DOHH2 (cell line): Measurements from ENCODE around the gene SLC1A2.

ENCODE experiments used
- H3F3A ChIP-seq: fragments of 200-600 bp; sonication (generic), shearing (Covaris generic); 2 replicates; pipeline ENCODE4 v1.6.0; 2016; ENCODE audit warnings: antibody characterized with exemption, mild to moderate bottlenecking; ENCODE audit not compliant: control insufficient read depth, insufficient read depth
- H3K27ac ChIP-seq: fragments of 200-600 bp; sonication (generic); 2 replicates; pipeline ENCODE4 v1.5.1; 2014; ENCODE audit warnings: low read depth, mild to moderate bottlenecking, low read length, moderate library complexity
- H3K27me3 ChIP-seq: fragments of 200-600 bp; sonication (generic); 2 replicates; pipeline ENCODE4 v1.6.1; 2014; ENCODE audit warnings: mild to moderate bottlenecking, low read length, mixed read lengths; ENCODE audit not compliant: control insufficient read depth
- H3K36me3 ChIP-seq: fragments of 200-600 bp; sonication (generic); 2 replicates; pipeline ENCODE4 v1.6.1; 2014; ENCODE audit warnings: mild to moderate bottlenecking, low read length, moderate library complexity, mixed read lengths; ENCODE audit not compliant: control insufficient read depth
- H3K4me1 ChIP-seq: fragments of 200-600 bp; sonication (generic); 2 replicates; pipeline ENCODE4 v1.6.1; 2014; ENCODE audit warnings: mild to moderate bottlenecking, low read length, mixed read lengths; ENCODE audit not compliant: control insufficient read depth
- H3K4me2 ChIP-seq: fragments of 200-600 bp; sonication (generic); 2 replicates; pipeline ENCODE4 v1.6.0; 2014; ENCODE audit warnings: mild to moderate bottlenecking, low read length, moderate library complexity
- H3K4me3 ChIP-seq: fragments of 200-600 bp; sonication (generic); 2 replicates; pipeline ENCODE4 v1.5.1; 2014; ENCODE audit warnings: mild to moderate bottlenecking, low read length, mixed read lengths
- H3K79me2 ChIP-seq: fragments of 200-600 bp; sonication (generic); 2 replicates; pipeline ENCODE4 v1.6.1; 2014; ENCODE audit warnings: mild to moderate bottlenecking, low read length, mixed read lengths; ENCODE audit not compliant: control insufficient read depth
- H3K9me2 ChIP-seq: fragments of 200-600 bp; sonication (generic); replicated peaks from 2 replicates; pipeline ENCODE4 v1.6.1; 2014; ENCODE audit warnings: mild to moderate bottlenecking, low read length, mixed read lengths; ENCODE audit not compliant: control insufficient read depth
- H3K9me3 ChIP-seq: fragments of 200-600 bp; sonication (generic); 2 replicates; pipeline ENCODE4 v1.6.1; 2014; ENCODE audit warnings: antibody characterized with exemption, low read length, mixed read lengths; ENCODE audit not compliant: control insufficient read depth, insufficient read depth
- H4K20me1 ChIP-seq: fragments of 200-600 bp; sonication (generic); 2 replicates; pipeline ENCODE4 v1.6.0; 2014; ENCODE audit warnings: low read depth, mild to moderate bottlenecking, antibody characterized with exemption, low read length, moderate library complexity; ENCODE audit not compliant: control insufficient read depth, insufficient read depth
- EZH2phosphoT487 ChIP-seq: fragments of 200-600 bp; sonication (generic); IDR thresholded peaks from 2 replicates; pipeline ENCODE4 v1.6.1; 2017; ENCODE audit warnings: borderline replicate concordance, mild to moderate bottlenecking, antibody characterized with exemption, low read length, moderate library complexity, mixed read lengths
- TF ChIP-seq, protein P1 (sequence below): fragments of 200-600 bp; sonication (generic); IDR thresholded peaks from one replicate; pipeline ENCODE4 v1.5.1; 2014; ENCODE audit warnings: antibody characterized with exemption, mild to moderate bottlenecking, low read depth, low read length; ENCODE audit not compliant: poor library complexity, severe bottlenecking

Gene SLC1A2

DNA sequence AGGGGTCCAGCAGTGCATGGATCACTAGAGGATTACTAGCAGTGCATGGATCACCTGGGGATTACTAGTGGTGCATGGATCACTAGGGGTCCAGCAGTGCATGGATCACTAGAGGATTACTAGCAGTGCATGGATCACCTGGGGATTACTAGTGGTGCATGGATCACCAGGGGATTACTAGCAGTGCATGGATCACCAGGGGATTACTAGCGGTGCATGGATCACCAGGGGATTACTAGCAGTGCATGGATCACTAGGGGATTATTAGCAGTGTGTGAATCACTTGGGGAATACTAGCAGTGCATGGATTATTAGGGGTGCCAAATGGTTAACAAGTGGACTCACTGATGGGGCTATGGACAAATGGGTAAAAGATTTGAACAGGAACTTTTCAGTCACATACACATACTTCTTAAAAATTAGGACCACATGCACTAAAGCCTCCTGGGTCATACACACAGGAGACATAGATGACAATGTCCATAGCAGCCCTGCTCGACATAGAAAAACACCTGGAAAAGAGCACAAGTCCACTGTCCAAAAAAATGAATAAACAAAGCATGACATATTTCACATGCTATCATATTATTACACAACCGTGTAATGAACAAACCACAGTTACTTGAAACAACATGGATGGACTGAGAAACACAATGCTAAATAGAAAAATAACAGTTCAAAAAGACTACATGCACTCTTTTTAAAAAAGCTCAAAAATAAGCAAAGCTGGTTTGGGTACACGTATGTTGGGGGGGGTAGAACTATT is 170.6 kb downstream of the SLC1A2 start:
- TF ChIP-seq EZH2phosphoT487, result no peak
- TF ChIP-seq, protein P1, sequence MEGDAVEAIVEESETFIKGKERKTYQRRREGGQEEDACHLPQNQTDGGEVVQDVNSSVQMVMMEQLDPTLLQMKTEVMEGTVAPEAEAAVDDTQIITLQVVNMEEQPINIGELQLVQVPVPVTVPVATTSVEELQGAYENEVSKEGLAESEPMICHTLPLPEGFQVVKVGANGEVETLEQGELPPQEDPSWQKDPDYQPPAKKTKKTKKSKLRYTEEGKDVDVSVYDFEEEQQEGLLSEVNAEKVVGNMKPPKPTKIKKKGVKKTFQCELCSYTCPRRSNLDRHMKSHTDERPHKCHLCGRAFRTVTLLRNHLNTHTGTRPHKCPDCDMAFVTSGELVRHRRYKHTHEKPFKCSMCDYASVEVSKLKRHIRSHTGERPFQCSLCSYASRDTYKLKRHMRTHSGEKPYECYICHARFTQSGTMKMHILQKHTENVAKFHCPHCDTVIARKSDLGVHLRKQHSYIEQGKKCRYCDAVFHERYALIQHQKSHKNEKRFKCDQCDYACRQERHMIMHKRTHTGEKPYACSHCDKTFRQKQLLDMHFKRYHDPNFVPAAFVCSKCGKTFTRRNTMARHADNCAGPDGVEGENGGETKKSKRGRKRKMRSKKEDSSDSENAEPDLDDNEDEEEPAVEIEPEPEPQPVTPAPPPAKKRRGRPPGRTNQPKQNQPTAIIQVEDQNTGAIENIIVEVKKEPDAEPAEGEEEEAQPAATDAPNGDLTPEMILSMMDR, result no peak
- Histone ChIP-seq H4K20me1 (no peaks in the 10 kb centered on the region), H3K4me3 (no peak overlapping the region), H3K79me2 (no peaks in the 10 kb centered on the region), H3F3A (no peaks in the 10 kb centered on the region), H3K4me2 (no peak overlapping the region), H3K27ac (no peak overlapping the region), H3K9me3 (peaks cover 3% of the 10 kb centered on the region; the same call in 1 of the 2 replicates), H3K36me3 (no peaks in the 10 kb centered on the region), H3K9me2 (no peaks in the 10 kb centered on the region), H3K4me1 (no peaks in the 10 kb centered on the region), H3K27me3 (no peaks in the 10 kb centered on the region)

GRCh38 chr11:35247863-35248262 is 171.5 kb downstream of the SLC1A2 start:
- H3K9me2 ChIP-seq, result no peaks in the 10 kb centered on the region
- H3K9me3 ChIP-seq, result peaks cover 3% of the 10 kb centered on the region; the same call in 1 of the 2 replicates
- no peak overlapping the region for H3K27ac ChIP-seq
- no peaks in the 10 kb centered on the region for H3K4me1 ChIP-seq
- H3F3A ChIP-seq, result no peaks in the 10 kb centered on the region
- no peak overlapping the region for H3K4me3 ChIP-seq
- TF ChIP-seq EZH2phosphoT487, result no peak
- TF ChIP-seq, protein P1, result no peak
- H4K20me1 ChIP-seq, result no peaks in the 10 kb centered on the region
- no peaks in the 10 kb centered on the region for H3K79me2 ChIP-seq
- no peaks in the 10 kb centered on the region for H3K36me3 ChIP-seq
- H3K27me3 ChIP-seq, result no peaks in the 10 kb centered on the region
- H3K4me2 ChIP-seq, result no peak overlapping the region

GRCh38 chr11:35247428-35247827 is 171.9 kb downstream of the SLC1A2 start:
- H3K4me3 ChIP-seq, result no peak overlapping the region
- H3K79me2 ChIP-seq, result no peaks in the 10 kb centered on the region
- no peak for TF ChIP-seq EZH2phosphoT487
- TF ChIP-seq, protein P1, result no peak
- H3K9me2 ChIP-seq, result no peaks in the 10 kb centered on the region
- H3K4me2 ChIP-seq, result no peak overlapping the region
- no peaks in the 10 kb centered on the region for H3K27me3 ChIP-seq
- peaks cover 3% of the 10 kb centered on the region; the same call in 1 of the 2 replicates for H3K9me3 ChIP-seq
- no peaks in the 10 kb centered on the region for H3K4me1 ChIP-seq
- H3F3A ChIP-seq, result no peaks in the 10 kb centered on the region
- no peaks in the 10 kb centered on the region for H4K20me1 ChIP-seq
- H3K27ac ChIP-seq, result no peak overlapping the region
- no peaks in the 10 kb centered on the region for H3K36me3 ChIP-seq
